ENCODE results near the gene ELN.

ELN gene

DNA sequence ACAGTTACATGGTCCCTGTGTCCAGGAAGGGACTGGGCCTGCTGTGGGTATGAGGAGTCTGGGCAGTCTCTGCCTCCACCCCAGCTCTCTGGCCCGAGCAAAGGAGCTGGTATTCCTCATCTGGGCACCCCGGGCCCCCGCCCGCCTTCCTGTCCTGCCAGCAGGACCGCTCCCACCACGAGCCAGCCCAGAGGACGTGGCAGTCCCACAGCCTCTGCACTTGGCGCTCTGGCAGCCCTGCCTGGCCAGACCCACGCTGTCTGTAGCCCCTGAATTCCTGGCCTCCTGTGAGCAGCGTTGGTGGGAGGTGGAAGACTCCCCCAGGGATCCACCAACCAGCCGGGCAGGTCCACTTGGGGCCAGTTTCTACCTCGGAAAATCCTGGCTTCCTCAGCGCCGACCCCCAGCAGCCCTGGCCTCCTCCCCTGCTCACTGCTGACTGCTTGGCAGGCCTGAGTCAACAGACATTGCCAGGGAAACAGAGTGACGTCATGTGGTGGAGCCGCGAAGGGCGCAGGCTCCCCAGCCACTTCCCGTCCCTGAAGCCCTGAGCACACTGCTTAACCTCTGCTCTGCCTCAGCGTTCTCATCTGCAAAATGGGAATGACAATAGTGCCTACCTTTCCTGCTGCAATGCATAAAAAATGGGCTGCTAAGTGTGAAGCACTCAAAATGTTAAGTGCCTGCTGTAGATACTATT lies 34.0 kb downstream of the ELN start:
- Histone ChIP-seq H3K4me1 (ENCODE audit: control insufficient read depth in 2 of 2, insufficient read depth in 2 of 2, low read length in 2 of 2) (peaks cover 20 to 22% of the 10 kb centered on the region in 2 donors), H3K9me3 (ENCODE audit: control insufficient read depth in 2 of 2, low read length in 2 of 2) (no peaks in the 10 kb centered on the region), H3K27me3 (ENCODE audit: control insufficient read depth in 2 of 2, insufficient read depth in 2 of 2, low read length in 2 of 2) (no peaks in the 10 kb centered on the region), H3K36me3 (ENCODE audit: control insufficient read depth in 2 of 2, insufficient read depth in 2 of 2, low read length in 2 of 2) (no peaks in the 10 kb centered on the region), H3K9ac (ENCODE audit: low read depth in 1 of 2, low read length in 2 of 2) (peak overlapping the region; percentile 71 to 79), H3K27ac (ENCODE audit: low read depth in 2 of 2, low read length in 2 of 2) (peak overlapping the region; percentile 87 to 94), H3K4me3 (ENCODE audit: low read length in 2 of 2) (peak overlapping the region; percentile 42 to 56)

DNA sequence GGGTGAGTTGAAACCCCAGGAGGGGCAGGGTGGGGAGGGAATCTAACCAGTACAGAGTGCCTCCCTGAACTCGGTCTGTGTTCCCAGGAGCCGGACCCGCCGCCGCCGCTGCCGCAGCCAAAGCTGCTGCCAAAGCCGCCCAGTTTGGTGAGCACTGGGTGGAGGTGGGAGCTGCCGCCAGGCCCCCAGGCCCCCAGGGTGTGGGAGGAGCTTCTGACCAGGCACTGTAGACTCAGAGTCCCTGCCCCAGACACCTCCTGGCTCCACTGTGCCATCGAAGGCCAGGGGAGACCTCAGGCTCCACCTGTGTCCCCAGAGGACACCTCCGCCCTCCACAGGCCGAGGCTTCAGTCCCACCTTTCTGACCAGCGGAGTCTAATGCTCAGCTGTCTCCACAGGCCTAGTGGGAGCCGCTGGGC lies 35.3 kb downstream of the ELN start:
- H3K9ac ChIP-seq (ENCODE audit: low read depth in 1 of 2, low read length in 2 of 2): no peak overlapping the region
- no peak overlapping the region for H3K4me3 ChIP-seq (ENCODE audit: low read length in 2 of 2)
- no peaks in the 10 kb centered on the region for H3K9me3 ChIP-seq (ENCODE audit: control insufficient read depth in 2 of 2, low read length in 2 of 2)
- H3K4me1 ChIP-seq (ENCODE audit: control insufficient read depth in 2 of 2, insufficient read depth in 2 of 2, low read length in 2 of 2): peaks cover 20 to 22% of the 10 kb centered on the region in 2 donors
- no peak overlapping the region for H3K27ac ChIP-seq (ENCODE audit: low read depth in 2 of 2, low read length in 2 of 2)
- no peaks in the 10 kb centered on the region for H3K36me3 ChIP-seq (ENCODE audit: control insufficient read depth in 2 of 2, insufficient read depth in 2 of 2, low read length in 2 of 2)
- H3K27me3 ChIP-seq (ENCODE audit: control insufficient read depth in 2 of 2, insufficient read depth in 2 of 2, low read length in 2 of 2): no peaks in the 10 kb centered on the region

DNA sequence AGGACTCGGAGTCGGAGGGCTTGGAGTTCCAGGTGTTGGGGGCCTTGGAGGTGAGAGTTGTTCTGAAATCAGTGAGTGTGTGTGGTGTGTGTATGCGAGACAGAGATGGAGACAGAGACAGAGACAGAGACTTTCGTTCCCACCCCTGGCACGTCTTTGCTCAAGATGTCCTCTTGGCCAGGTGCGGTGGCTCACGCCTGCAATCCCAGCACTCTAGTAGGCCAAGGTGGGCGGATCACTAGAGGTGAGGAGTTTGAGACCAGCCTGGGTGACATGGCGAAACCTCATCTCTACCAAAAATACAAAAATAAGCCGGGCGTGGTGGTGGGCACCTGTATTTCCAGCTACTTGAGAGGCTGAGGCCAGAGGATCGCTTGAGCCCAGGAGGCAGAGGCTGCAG lies 35.7 kb downstream of the ELN start:
- H3K27ac ChIP-seq (ENCODE audit: low read depth in 2 of 2, low read length in 2 of 2): no peak overlapping the region
- H3K4me1 ChIP-seq (ENCODE audit: control insufficient read depth in 2 of 2, insufficient read depth in 2 of 2, low read length in 2 of 2): peaks cover 20 to 22% of the 10 kb centered on the region in 2 donors
- H3K36me3 ChIP-seq (ENCODE audit: control insufficient read depth in 2 of 2, insufficient read depth in 2 of 2, low read length in 2 of 2): no peaks in the 10 kb centered on the region

DNA sequence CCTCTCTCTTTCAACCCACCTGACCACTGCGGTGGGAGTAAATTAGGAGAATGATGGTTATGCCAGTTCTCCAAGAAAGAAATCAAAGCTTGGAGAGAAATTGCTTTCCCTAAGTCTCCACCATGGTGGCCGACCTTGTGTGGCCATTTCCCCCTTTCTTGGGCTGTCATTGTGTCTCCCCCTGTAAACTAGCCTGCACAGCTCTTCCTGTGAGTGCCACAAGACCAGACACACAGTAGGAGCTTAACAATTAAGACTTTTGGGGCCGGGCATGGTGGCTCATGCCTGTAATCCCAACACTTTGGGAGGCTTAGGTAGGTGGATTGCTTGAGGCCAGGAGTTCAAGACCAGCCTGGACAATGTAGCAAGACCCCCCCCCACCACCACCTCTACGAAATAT lies 36.7 kb downstream of the ELN start:
- no peak overlapping the region for H3K9ac ChIP-seq (ENCODE audit: low read depth in 1 of 2, low read length in 2 of 2)
- H3K27ac ChIP-seq (ENCODE audit: low read depth in 2 of 2, low read length in 2 of 2): no peak overlapping the region
- H3K9me3 ChIP-seq (ENCODE audit: control insufficient read depth in 2 of 2, low read length in 2 of 2): no peaks in the 10 kb centered on the region
- H3K27me3 ChIP-seq (ENCODE audit: control insufficient read depth in 2 of 2, insufficient read depth in 2 of 2, low read length in 2 of 2): no peaks in the 10 kb centered on the region
- no peaks in the 10 kb centered on the region for H3K36me3 ChIP-seq (ENCODE audit: control insufficient read depth in 2 of 2, insufficient read depth in 2 of 2, low read length in 2 of 2)
- H3K4me3 ChIP-seq (ENCODE audit: low read length in 2 of 2): no peak overlapping the region
- peaks cover 20% of the 10 kb centered on the region in 2 donors for H3K4me1 ChIP-seq (ENCODE audit: control insufficient read depth in 2 of 2, insufficient read depth in 2 of 2, low read length in 2 of 2)

More for the DNA sequence above, 35.7 kb downstream of the ELN start:
- Histone ChIP-seq H3K27me3 (ENCODE audit: control insufficient read depth in 2 of 2, insufficient read depth in 2 of 2, low read length in 2 of 2) (no peaks in the 10 kb centered on the region), H3K9me3 (ENCODE audit: control insufficient read depth in 2 of 2, low read length in 2 of 2) (no peaks in the 10 kb centered on the region), H3K4me3 (ENCODE audit: low read length in 2 of 2) (no peak overlapping the region), H3K9ac (ENCODE audit: low read depth in 1 of 2, low read length in 2 of 2) (no peak overlapping the region)

DNA sequence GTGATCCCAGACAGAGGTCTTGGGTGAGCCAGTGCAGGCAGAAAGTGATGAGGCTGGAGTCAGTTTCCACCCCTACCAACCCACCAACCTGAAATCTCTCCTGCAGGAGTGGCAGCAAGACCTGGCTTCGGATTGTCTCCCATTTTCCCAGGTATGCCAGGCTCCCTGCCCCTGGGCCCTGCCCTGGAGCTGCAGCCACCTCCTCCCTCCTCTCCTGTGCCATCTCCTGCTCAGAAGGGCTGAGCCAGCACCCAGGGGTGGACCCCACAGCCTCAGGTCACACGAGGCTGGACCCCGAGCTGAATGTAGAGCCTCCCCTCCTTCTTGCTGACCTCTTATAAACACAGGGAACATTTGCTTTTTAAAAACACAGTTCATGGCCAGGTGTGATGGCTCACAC lies 38.7 kb downstream of the ELN start:
- no peaks in the 10 kb centered on the region for H3K9me3 ChIP-seq (ENCODE audit: control insufficient read depth in 2 of 2, low read length in 2 of 2)
- no peak overlapping the region for H3K27ac ChIP-seq (ENCODE audit: low read depth in 2 of 2, low read length in 2 of 2)
- H3K36me3 ChIP-seq (ENCODE audit: control insufficient read depth in 2 of 2, insufficient read depth in 2 of 2, low read length in 2 of 2): no peaks in the 10 kb centered on the region
- no peak overlapping the region for H3K4me3 ChIP-seq (ENCODE audit: low read length in 2 of 2)
- peaks cover 7% of the 10 kb centered on the region in 2 donors for H3K4me1 ChIP-seq (ENCODE audit: control insufficient read depth in 2 of 2, insufficient read depth in 2 of 2, low read length in 2 of 2)
- H3K9ac ChIP-seq (ENCODE audit: low read depth in 1 of 2, low read length in 2 of 2): no peak overlapping the region
- H3K27me3 ChIP-seq (ENCODE audit: control insufficient read depth in 2 of 2, insufficient read depth in 2 of 2, low read length in 2 of 2): no peaks in the 10 kb centered on the region

DNA sequence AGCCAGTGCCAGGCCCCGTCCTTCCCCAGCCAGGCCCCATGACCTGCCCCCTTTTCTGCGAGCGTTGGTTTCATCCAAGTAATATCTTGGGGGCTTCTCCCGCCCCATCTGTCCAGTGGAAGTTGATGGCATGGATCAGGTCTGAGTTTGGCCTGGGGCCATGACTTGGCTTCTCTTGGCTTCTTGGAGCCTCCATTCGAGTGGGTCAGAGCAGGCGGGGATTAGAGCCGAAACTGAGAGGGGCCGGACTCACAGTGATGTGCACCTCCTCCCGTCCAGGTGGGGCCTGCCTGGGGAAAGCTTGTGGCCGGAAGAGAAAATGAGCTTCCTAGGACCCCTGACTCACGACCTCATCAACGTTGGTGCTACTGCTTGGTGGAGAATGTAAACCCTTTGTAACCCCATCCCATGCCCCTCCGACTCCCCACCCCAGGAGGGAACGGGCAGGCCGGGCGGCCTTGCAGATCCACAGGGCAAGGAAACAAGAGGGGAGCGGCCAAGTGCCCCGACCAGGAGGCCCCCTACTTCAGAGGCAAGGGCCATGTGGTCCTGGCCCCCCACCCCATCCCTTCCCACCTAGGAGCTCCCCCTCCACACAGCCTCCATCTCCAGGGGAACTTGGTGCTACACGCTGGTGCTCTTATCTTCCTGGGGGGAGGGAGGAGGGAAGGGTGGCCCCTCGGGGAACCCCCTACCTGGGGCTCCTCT lies 40.6 kb downstream of the ELN start:
- H3K9me3 ChIP-seq (ENCODE audit: control insufficient read depth in 2 of 2, low read length in 2 of 2): no peaks in the 10 kb centered on the region
- no peak overlapping the region for H3K4me3 ChIP-seq (ENCODE audit: low read length in 2 of 2)
- H3K9ac ChIP-seq (ENCODE audit: low read depth in 1 of 2, low read length in 2 of 2): no peak overlapping the region
- peaks cover 0 to 2% of the 10 kb centered on the region in 2 donors for H3K4me1 ChIP-seq (ENCODE audit: control insufficient read depth in 2 of 2, insufficient read depth in 2 of 2, low read length in 2 of 2)
- H3K36me3 ChIP-seq (ENCODE audit: control insufficient read depth in 2 of 2, insufficient read depth in 2 of 2, low read length in 2 of 2): no peaks in the 10 kb centered on the region
- H3K27ac ChIP-seq (ENCODE audit: low read depth in 2 of 2, low read length in 2 of 2): no peak overlapping the region
- no peaks in the 10 kb centered on the region for H3K27me3 ChIP-seq (ENCODE audit: control insufficient read depth in 2 of 2, insufficient read depth in 2 of 2, low read length in 2 of 2)

DNA sequence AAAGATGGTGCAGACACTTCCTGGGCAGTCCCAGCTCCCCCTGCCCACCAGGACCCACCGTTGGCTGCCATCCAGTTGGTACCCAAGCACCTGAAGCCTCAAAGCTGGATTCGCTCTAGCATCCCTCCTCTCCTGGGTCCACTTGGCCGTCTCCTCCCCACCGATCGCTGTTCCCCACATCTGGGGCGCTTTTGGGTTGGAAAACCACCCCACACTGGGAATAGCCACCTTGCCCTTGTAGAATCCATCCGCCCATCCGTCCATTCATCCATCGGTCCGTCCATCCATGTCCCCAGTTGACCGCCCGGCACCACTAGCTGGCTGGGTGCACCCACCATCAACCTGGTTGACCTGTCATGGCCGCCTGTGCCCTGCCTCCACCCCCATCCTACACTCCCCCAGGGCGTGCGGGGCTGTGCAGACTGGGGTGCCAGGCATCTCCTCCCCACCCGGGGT lies 41.1 kb downstream of the ELN start:
- H3K27me3 ChIP-seq (ENCODE audit: control insufficient read depth in 2 of 2, insufficient read depth in 2 of 2, low read length in 2 of 2): no peaks in the 10 kb centered on the region
- peaks cover 0 to 2% of the 10 kb centered on the region in 2 donors for H3K4me1 ChIP-seq (ENCODE audit: control insufficient read depth in 2 of 2, insufficient read depth in 2 of 2, low read length in 2 of 2)
- no peak overlapping the region for H3K27ac ChIP-seq (ENCODE audit: low read depth in 2 of 2, low read length in 2 of 2)
- H3K36me3 ChIP-seq (ENCODE audit: control insufficient read depth in 2 of 2, insufficient read depth in 2 of 2, low read length in 2 of 2): no peaks in the 10 kb centered on the region
- H3K9ac ChIP-seq (ENCODE audit: low read depth in 1 of 2, low read length in 2 of 2): no peak overlapping the region
- H3K9me3 ChIP-seq (ENCODE audit: control insufficient read depth in 2 of 2, low read length in 2 of 2): no peaks in the 10 kb centered on the region
- no peak overlapping the region for H3K4me3 ChIP-seq (ENCODE audit: low read length in 2 of 2)

DNA sequence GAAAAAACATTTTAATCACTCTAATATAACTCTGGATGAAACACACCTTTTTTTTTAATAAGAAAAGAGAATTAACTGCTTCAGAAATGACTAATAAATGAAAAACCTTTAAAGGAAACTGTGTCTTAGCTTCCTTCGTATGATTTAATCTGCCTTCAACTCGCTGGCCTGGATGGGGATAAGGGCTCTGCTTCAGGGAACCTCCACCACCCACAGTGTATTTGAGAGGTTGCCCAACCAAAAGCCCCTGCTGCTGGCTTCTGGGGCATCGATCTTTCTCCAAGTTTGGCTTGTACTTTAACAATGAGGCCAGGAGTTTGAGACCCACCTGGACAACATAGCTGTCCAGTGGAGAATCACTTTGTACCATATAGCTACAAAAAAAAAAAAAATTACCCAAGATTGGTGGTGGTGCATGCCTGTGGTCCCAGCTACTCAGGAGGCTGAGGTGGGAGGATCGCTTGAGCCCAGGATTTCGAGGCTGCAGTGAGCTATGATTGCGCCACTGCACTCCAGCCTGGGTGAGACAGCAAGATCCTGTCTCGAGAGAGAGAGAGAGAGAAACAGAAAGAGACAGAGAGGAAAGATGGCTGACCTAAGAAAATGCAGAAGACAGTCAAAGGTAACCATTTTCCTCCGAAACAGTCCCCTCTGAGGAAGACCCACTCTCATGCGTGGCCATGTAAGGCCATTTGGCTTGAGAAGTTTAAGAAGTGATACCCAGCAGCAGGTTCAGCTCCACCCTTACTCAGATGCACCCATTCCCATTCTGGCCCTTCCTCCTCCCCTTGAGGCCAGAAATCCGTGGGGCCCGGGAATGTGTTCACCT lies 42.0 kb downstream of the ELN start:
- no peak overlapping the region for H3K9ac ChIP-seq (ENCODE audit: low read depth in 1 of 2, low read length in 2 of 2)
- no peak overlapping the region for H3K4me3 ChIP-seq (ENCODE audit: low read length in 2 of 2)
- no peaks in the 10 kb centered on the region for H3K27me3 ChIP-seq (ENCODE audit: control insufficient read depth in 2 of 2, insufficient read depth in 2 of 2, low read length in 2 of 2)
- H3K9me3 ChIP-seq (ENCODE audit: control insufficient read depth in 2 of 2, low read length in 2 of 2): no peaks in the 10 kb centered on the region
- H3K4me1 ChIP-seq (ENCODE audit: control insufficient read depth in 2 of 2, insufficient read depth in 2 of 2, low read length in 2 of 2): peaks cover 0 to 2% of the 10 kb centered on the region in 2 donors
- no peaks in the 10 kb centered on the region for H3K36me3 ChIP-seq (ENCODE audit: control insufficient read depth in 2 of 2, insufficient read depth in 2 of 2, low read length in 2 of 2)
- no peak overlapping the region for H3K27ac ChIP-seq (ENCODE audit: low read depth in 2 of 2, low read length in 2 of 2)

DNA sequence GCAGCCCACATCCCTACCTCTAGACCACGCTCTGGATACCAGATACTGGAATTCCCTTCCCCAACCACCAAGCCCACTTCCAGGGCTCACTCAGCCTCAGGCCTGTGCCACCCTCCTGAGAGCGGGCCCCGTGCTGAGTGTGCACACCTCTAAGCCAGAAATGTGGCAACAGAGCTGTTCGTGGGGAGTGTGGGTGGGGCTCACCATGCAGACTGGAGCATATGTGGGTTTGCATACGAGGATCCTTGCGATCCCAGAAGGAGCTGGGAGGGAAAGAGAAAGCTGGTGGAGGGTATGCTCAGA lies 42.6 kb downstream of the ELN start:
- H3K9ac ChIP-seq (ENCODE audit: low read depth in 1 of 2, low read length in 2 of 2): no peak overlapping the region
- H3K4me3 ChIP-seq (ENCODE audit: low read length in 2 of 2): no peak overlapping the region
- no peak overlapping the region for H3K27ac ChIP-seq (ENCODE audit: low read depth in 2 of 2, low read length in 2 of 2)

DNA sequence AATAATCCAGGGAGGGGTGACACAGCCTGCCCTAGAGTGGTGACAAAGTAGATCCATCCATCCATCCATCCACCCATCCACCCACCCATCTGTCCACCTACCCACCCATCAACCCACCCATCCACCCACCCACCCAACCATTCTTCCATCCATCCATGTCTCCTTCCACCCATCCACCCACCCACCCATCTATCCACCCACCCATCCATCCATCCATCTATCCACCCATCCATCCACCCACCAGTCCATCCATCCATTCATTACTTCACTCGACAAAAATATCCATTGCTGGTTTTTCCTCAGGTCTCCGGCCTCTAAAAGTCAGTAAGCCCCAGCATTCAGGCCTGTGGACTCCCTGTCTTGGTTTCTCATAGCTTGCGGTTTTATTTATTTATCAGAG lies 43.1 kb downstream of the ELN start:
- H3K36me3 ChIP-seq (ENCODE audit: control insufficient read depth in 2 of 2, insufficient read depth in 2 of 2, low read length in 2 of 2): no peaks in the 10 kb centered on the region
- no peaks in the 10 kb centered on the region for H3K27me3 ChIP-seq (ENCODE audit: control insufficient read depth in 2 of 2, insufficient read depth in 2 of 2, low read length in 2 of 2)
- H3K9me3 ChIP-seq (ENCODE audit: control insufficient read depth in 2 of 2, low read length in 2 of 2): no peaks in the 10 kb centered on the region
- no peak overlapping the region for H3K9ac ChIP-seq (ENCODE audit: low read depth in 1 of 2, low read length in 2 of 2)
- no peak overlapping the region for H3K27ac ChIP-seq (ENCODE audit: low read depth in 2 of 2, low read length in 2 of 2)
- H3K4me3 ChIP-seq (ENCODE audit: low read length in 2 of 2): no peak overlapping the region
- no peaks in the 10 kb centered on the region for H3K4me1 ChIP-seq (ENCODE audit: control insufficient read depth in 2 of 2, insufficient read depth in 2 of 2, low read length in 2 of 2)

More for the DNA sequence above, 42.6 kb downstream of the ELN start:
- no peaks in the 10 kb centered on the region for H3K9me3 ChIP-seq (ENCODE audit: control insufficient read depth in 2 of 2, low read length in 2 of 2)
- H3K4me1 ChIP-seq (ENCODE audit: control insufficient read depth in 2 of 2, insufficient read depth in 2 of 2, low read length in 2 of 2): peaks cover 0 to 2% of the 10 kb centered on the region in 2 donors
- no peaks in the 10 kb centered on the region for H3K27me3 ChIP-seq (ENCODE audit: control insufficient read depth in 2 of 2, insufficient read depth in 2 of 2, low read length in 2 of 2)
- no peaks in the 10 kb centered on the region for H3K36me3 ChIP-seq (ENCODE audit: control insufficient read depth in 2 of 2, insufficient read depth in 2 of 2, low read length in 2 of 2)
